Measurements from ENCODE around the gene NEURL2.

- TF ChIP-seq CTCF (optimal IDR thresholded peaks at IDR 0.05 in 1 of 3, IDR thresholded peaks at IDR 0.05 in 1 of 3, conservative IDR thresholded peaks at IDR 0.05 in 1 of 3; ENCODE audit: extremely low read depth in 1 of 3, insufficient read depth in 2 of 3, low read length in 3 of 3) (peak; percentile 30 to 51 (median 39)), EZH2 (IDR thresholded peaks at IDR 0.05; ENCODE audit: low read length) (no peak)
Observed at GRCh38 chr20:45933266-45934045, 42.4 kb upstream of the NEURL2 start.
